Tibial nerve (tissue), 4 donors: ENCODE results near the gene DNAH10. TPM values are rescaled to one million over a fixed set of nuclear protein-coding genes. Genes with fewer than 3 reads are reported as not detected.
"Not testable (repeated sequence)": the region's sequence is repeated elsewhere in the genome, so short reads cannot be mapped to it uniquely, and the experiment has no call there.

ENCODE experiments used
- DNase-seq, 2 donors: peaks; one replicate each; pipeline ENCODE4 v3.0.0-alpha.2; 2019; ENCODE audit warnings: low spot score in 2 of 2
- H3K27ac ChIP-seq, 4 donors: fragments of 200-600 bp; sonication (generic) in 3 of 4; one replicate each; pipeline ENCODE4 v1.5.1; 2017 to 2019; ENCODE audit warnings: mild to moderate bottlenecking in 1 of 4
- H3K27me3 ChIP-seq, 2 donors: fragments of 200-600 bp; sonication (generic) in 1 of 2; one replicate each; pipeline versions ENCODE4 v1.5.1 to v1.6.0; 2017 to 2019
- H3K36me3 ChIP-seq, 3 donors: fragments of 200-600 bp; sonication (generic); one replicate each; pipeline ENCODE4 v1.5.1; 2018 to 2019
- H3K4me1 ChIP-seq, 4 donors: fragments of 200-600 bp; sonication (generic) in 3 of 4; one replicate each; pipeline ENCODE4 v1.5.1; 2017 to 2019
- H3K4me3 ChIP-seq, 4 donors: fragments of 200-600 bp; sonication (generic) in 3 of 4; one replicate each; pipeline ENCODE4 v1.5.1; 2017 to 2019; ENCODE audit warnings: mild to moderate bottlenecking in 1 of 4, moderate library complexity in 1 of 4
- H3K9me3 ChIP-seq, 4 donors: fragments of 200-600 bp; sonication (generic) in 3 of 4; one replicate each; pipeline ENCODE4 v1.5.1; 2017 to 2019
- EP300 ChIP-seq, 2 donors: sonication (generic); formaldehyde crosslinking; IDR thresholded peaks; one replicate each; pipeline ENCODE4 v1.6.1; 2017; ENCODE audit warnings: antibody characterized with exemption in 2 of 2, mild to moderate bottlenecking in 1 of 2
- POLR2A ChIP-seq, 2 donors: fragments of 450-650 bp; IDR thresholded peaks; one replicate each; pipeline ENCODE4 v1.6.1; 2017; ENCODE audit warnings: antibody characterized with exemption in 2 of 2, mild to moderate bottlenecking in 2 of 2, moderate library complexity in 2 of 2
- WGBS, 2 donors: methylation state at CpG; one replicate each; pipeline ENCODE4 v1.1.5; 2018; 5-methylcytosine and 5-hydroxymethylcytosine counted together
- total RNA-seq, 4 donors: library from RNA; depleted of rRNA; stranded (reverse); fragments of >200 nt; gene quantifications; one replicate each; pipeline ENCODE4 v1.1.0, GENCODE V29; 2016
- TF ChIP-seq, protein P1 (sequence below), 5 experiments: fragments of 200-600 bp in 3 of 5; fragments of 450-650 bp in 2 of 5; sonication (generic) in 3 of 5; IDR thresholded peaks; one replicate each; pipeline ENCODE4 v1.5.1; 2016 to 2019; ENCODE audit warnings: antibody characterized with exemption in 5 of 5, mild to moderate bottlenecking in 3 of 5, moderate library complexity in 2 of 5

Gene DNAH10
- total RNA-seq, 4 donors from 2014 or later, result 3.1 TPM; not detected in 3

GRCh38 chr12:123943816-123944215 lies 181.7 kb downstream of the DNAH10 start:
- WGBS, 2 donors, result 82 to 91% methylated on average over 5 of the region's 5 CpGs
- no peak for TF ChIP-seq EP300 (IDR thresholded peaks at IDR 0.05)
- TF ChIP-seq POLR2A (IDR thresholded peaks at IDR 0.05), result no peak
- TF ChIP-seq, protein P1, sequence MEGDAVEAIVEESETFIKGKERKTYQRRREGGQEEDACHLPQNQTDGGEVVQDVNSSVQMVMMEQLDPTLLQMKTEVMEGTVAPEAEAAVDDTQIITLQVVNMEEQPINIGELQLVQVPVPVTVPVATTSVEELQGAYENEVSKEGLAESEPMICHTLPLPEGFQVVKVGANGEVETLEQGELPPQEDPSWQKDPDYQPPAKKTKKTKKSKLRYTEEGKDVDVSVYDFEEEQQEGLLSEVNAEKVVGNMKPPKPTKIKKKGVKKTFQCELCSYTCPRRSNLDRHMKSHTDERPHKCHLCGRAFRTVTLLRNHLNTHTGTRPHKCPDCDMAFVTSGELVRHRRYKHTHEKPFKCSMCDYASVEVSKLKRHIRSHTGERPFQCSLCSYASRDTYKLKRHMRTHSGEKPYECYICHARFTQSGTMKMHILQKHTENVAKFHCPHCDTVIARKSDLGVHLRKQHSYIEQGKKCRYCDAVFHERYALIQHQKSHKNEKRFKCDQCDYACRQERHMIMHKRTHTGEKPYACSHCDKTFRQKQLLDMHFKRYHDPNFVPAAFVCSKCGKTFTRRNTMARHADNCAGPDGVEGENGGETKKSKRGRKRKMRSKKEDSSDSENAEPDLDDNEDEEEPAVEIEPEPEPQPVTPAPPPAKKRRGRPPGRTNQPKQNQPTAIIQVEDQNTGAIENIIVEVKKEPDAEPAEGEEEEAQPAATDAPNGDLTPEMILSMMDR (IDR thresholded peaks at IDR 0.05), result no peak
- H3K9me3 ChIP-seq, result no peaks in the 10 kb centered on the region
- no peak overlapping the region for H3K4me3 ChIP-seq
- no peak for DNase-seq
- H3K4me1 ChIP-seq, result peaks cover 0 to 41% (median 0%) of the 10 kb centered on the region in 4 donors
- peaks cover 0 to 69% (median 4%) of the 10 kb centered on the region in 3 donors for H3K36me3 ChIP-seq
- H3K27ac ChIP-seq, result no peak overlapping the region
- no peaks in the 10 kb centered on the region for H3K27me3 ChIP-seq

GRCh38 chr12:123944696-123945095 lies 182.6 kb downstream of the DNAH10 start:
- DNase-seq, result no peak
- Histone ChIP-seq H3K9me3 (no peaks in the 10 kb centered on the region), H3K27ac (no peak overlapping the region), H3K27me3 (no peaks in the 10 kb centered on the region), H3K4me1 (peaks cover 0 to 49% (median 0%) of the 10 kb centered on the region in 4 donors), H3K4me3 (no peak overlapping the region), H3K36me3 (peaks cover 0 to 60% (median 4%) of the 10 kb centered on the region in 3 donors)
- TF ChIP-seq POLR2A (IDR thresholded peaks at IDR 0.05) (no peak), EP300 (IDR thresholded peaks at IDR 0.05) (no peak)
- TF ChIP-seq, protein P1 (IDR thresholded peaks at IDR 0.05), result no peak
- WGBS, 2 donors, result 68 to 78% methylated on average over 10 of the region's 10 CpGs

DNA sequence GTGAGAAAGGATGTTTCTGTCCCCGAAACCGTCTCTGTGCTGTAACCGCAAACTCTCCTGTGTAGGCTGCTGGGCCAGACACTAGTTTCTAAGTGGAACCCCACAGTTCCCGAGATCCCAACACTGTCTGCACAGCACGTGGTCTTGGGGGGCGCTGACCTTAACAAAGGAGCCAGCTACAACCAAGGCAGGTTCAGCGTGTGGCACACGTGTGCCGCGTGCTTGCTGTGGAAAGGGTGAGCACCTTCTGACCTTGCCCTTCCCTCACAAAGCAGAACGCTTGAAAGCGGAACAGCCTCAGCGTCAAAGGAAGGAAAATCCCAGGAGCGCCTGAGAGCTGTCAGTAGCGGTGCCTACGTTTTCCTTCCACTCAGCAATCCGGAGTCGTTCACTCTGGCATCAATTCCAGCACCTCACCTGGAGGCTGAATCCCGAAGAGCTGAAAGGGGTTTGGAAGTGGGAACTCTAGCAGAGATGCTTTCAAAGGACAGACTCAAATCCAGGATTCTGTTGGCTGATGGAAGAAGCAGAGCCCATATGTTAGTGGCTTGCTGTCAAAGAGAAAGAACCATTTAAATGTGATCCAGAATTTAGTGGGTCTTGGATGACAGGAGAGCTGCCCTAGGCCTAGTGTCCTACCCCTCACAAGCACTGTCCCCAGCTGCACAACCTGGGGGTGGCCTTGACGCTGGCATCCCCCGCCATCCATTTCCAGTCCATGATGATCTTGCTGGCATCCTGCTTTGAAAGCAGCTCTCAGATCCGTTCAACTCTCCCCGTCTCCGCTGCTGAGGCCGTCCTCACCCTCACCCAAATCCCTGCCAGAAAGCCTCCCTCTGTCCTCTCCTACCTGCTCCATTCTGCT lies 183.4 kb downstream of the DNAH10 start:
- peaks cover 0 to 57% (median 1%) of the 10 kb centered on the region in 4 donors for H3K4me1 ChIP-seq
- no peak overlapping the region for H3K27ac ChIP-seq
- DNase-seq, result no peak
- WGBS, 2 donors, result 83 to 87% methylated on average over 20 to 25 of the region's 25 CpGs
- no peak overlapping the region for H3K4me3 ChIP-seq
- peaks cover 0 to 52% (median 0%) of the 10 kb centered on the region in 3 donors for H3K36me3 ChIP-seq
- H3K9me3 ChIP-seq, result no peaks in the 10 kb centered on the region
- TF ChIP-seq, protein P1 (IDR thresholded peaks at IDR 0.05), result no peak
- TF ChIP-seq POLR2A (IDR thresholded peaks at IDR 0.05), result no peak
- TF ChIP-seq EP300 (IDR thresholded peaks at IDR 0.05), result no peak
- H3K27me3 ChIP-seq, result no peaks in the 10 kb centered on the region

- TF ChIP-seq POLR2A (IDR thresholded peaks at IDR 0.05) (no peak), EP300 (IDR thresholded peaks at IDR 0.05) (no peak)
- TF ChIP-seq, protein P1 (IDR thresholded peaks at IDR 0.05), result no peak
- Histone ChIP-seq H3K4me1 (peaks cover 0 to 63% (median 1%) of the 10 kb centered on the region in 4 donors), H3K4me3 (no peak overlapping the region), H3K27me3 (no peaks in the 10 kb centered on the region), H3K36me3 (peaks cover 0 to 46% (median 0%) of the 10 kb centered on the region in 3 donors), H3K27ac (no peak overlapping the region), H3K9me3 (no peaks in the 10 kb centered on the region)
- DNase-seq, result no peak
- WGBS, 2 donors, result 74 to 82% methylated on average over 8 of the region's 8 CpGs
Measured at GRCh38 chr12:123946152-123946515, 184.0 kb downstream of the DNAH10 start.

- H3K4me3 ChIP-seq, DNase-seq, H3K27ac ChIP-seq, H3K27me3 ChIP-seq, H3K9me3 ChIP-seq: not testable (repeated sequence)
- H3K4me1 ChIP-seq, result peaks cover 0 to 69% (median 1%) of the 10 kb centered on the region in 4 donors
- 80 to 86% methylated on average over 14 to 35 of the region's 35 CpGs for whole genome bisulfite sequencing, 2 donors
- H3K36me3 ChIP-seq, result peaks cover 0 to 39% (median 0%) of the 10 kb centered on the region in 3 donors
Measured at GRCh38 chr12:123946516-123947505, 184.7 kb downstream of the DNAH10 start.

GRCh38 chr12:123947531-123947930 lies 185.4 kb downstream of the DNAH10 start:
- not testable (repeated sequence) for H3K27me3 ChIP-seq, H3K4me3 ChIP-seq, DNase-seq, H3K9me3 ChIP-seq
- H3K4me1 ChIP-seq, result peaks cover 0 to 68% (median 1%) of the 10 kb centered on the region in 4 donors
- peak overlapping the region in 1 of 4 donors; percentile 23 for H3K27ac ChIP-seq
- 54 to 58% methylated on average over 6 to 7 of the region's 7 CpGs for WGBS, 2 donors
- peaks cover 0 to 32% (median 0%) of the 10 kb centered on the region in 3 donors for H3K36me3 ChIP-seq
